ENCODE data around the gene RGPD5.
"Not testable (repeated sequence)": the region's sequence is repeated elsewhere in the genome, so short reads cannot be mapped to it uniquely, and the experiment has no call there.

Gene RGPD5

DNA sequence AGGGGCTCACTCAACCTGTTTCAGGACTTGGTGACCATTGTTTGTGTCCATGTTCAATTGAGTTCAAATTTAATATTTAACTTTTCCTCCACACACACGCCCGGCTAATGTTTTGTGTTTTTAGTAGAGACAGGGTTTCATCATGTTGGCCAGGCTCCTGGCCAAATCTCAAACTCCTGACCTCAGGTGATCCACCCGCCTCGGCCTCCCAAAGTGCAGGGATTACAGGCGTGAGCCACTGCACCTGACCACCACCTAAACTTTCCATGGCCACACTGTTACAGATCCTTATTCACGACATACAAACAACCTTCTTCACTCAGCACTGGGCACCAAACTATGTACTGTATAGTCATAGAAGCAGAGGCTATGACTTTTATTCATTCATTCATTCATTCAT lies 100.0 kb downstream of the RGPD5 start:
- not testable (repeated sequence) for H3K4me3 ChIP-seq (ENCODE audit: low read length in 2 of 2); H3K27me3 ChIP-seq (ENCODE audit: control insufficient read depth in 1 of 2, insufficient read depth in 2 of 2, low read length in 2 of 2); H3K9me3 ChIP-seq (ENCODE audit: control insufficient read depth in 2 of 2, low read length in 2 of 2); H3K4me1 ChIP-seq (ENCODE audit: control insufficient read depth, insufficient read depth, low read length); H3K36me3 ChIP-seq (ENCODE audit: control insufficient read depth in 2 of 2, insufficient read depth in 2 of 2, low read length in 2 of 2); H3K9ac ChIP-seq (ENCODE audit: low read length in 2 of 2); H3K27ac ChIP-seq (ENCODE audit: low read length)

DNA sequence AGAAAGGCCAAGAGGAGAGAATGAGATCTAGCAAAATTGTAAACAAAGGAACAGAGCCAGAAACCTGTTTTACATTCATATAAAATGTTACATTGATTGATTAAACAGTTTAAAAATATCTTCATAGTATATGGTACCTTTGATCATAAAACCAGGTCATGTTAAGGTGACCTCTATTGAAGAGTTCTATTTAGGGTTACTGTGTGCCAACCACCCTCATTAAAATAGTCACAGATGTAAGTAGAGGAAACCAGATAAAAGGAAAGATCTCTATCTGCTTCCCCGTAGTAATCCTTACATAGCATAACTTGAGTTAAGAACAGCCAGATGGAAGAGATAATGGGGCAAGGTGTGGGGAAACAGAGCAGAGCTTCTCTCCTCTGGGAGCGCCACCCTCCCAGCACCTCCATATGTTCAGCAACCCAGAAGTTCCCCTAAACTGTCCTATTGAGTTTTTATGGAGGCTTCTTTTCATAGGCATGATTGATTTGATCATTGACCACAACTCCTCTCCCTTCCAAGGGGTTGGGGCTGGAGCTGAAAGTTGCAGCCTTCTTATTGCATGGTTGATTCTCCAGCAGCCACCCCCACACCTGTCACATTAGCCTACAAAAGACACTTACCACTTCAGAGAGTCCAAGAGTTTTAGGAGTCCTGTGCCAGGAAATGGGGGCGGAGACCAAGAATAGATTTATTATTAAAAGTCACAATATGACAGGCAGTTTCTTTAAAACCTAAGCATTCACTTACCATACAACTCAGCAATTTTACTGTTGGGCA lies 101.2 kb downstream of the RGPD5 start:
- H3K27me3 ChIP-seq (ENCODE audit: control insufficient read depth in 1 of 2, insufficient read depth in 2 of 2, low read length in 2 of 2); H3K9me3 ChIP-seq (ENCODE audit: control insufficient read depth in 2 of 2, low read length in 2 of 2); H3K4me1 ChIP-seq (ENCODE audit: control insufficient read depth, insufficient read depth, low read length); H3K9ac ChIP-seq (ENCODE audit: low read length in 2 of 2); H3K36me3 ChIP-seq (ENCODE audit: control insufficient read depth in 2 of 2, insufficient read depth in 2 of 2, low read length in 2 of 2); H3K4me3 ChIP-seq (ENCODE audit: low read length in 2 of 2); H3K27ac ChIP-seq (ENCODE audit: low read length): not testable (repeated sequence)

DNA sequence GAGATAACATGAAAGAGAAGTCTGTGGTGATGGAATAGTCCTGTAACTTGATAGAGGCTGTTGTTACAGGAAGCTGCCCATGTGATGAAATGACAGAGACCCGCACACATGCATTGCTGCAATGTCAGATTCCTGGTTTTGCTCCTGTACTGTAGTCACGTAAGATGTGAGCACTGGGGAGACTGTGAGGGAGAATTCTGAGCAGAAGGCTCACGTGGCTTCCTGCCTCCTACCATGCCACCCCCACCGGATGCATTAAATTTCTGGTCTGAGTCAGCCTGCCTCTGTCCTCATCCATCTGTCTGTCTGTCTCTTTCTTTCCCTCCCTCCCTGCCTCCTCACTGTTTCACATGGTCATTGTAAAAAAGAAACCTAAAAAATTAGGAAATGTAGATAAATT lies 102.1 kb downstream of the RGPD5 start:
- not testable (repeated sequence) for H3K27me3 ChIP-seq (ENCODE audit: control insufficient read depth in 1 of 2, insufficient read depth in 2 of 2, low read length in 2 of 2); H3K36me3 ChIP-seq (ENCODE audit: control insufficient read depth in 2 of 2, insufficient read depth in 2 of 2, low read length in 2 of 2); H3K4me1 ChIP-seq (ENCODE audit: control insufficient read depth, insufficient read depth, low read length); H3K9ac ChIP-seq (ENCODE audit: low read length in 2 of 2); H3K4me3 ChIP-seq (ENCODE audit: low read length in 2 of 2); H3K9me3 ChIP-seq (ENCODE audit: control insufficient read depth in 2 of 2, low read length in 2 of 2); H3K27ac ChIP-seq (ENCODE audit: low read length)

DNA sequence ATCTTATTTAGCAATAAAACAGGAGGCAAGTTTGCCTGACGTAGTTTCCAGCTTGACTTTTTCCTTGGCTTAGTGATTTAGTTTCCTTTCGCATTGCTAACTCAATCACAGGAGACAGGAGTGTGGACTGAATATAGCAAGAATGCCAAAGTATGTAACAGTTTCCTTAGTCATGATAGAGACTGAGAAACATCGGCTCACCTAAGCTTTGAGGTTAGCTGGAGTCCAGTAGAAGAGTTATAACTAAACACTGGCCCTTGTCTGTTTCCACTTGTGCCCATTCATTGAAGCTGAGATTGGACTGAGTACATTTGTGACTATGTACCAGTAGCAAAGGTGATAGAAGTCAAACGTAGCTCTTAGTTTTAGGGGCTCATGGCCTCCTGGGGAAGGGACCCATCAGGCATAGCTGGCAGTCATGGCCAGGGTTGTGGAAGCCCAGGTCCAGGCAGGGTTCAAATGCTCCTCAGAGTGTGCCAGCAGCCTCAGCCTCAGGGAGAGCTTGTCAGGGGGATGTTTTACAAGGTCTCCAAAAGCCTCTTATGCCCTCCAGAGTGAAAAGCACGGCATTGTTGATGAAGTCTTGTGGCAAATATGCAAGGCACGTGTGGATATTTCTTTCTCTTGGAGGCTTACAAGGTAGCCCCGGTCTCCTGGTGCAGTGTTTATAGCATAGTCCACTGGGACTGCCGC lies 103.8 kb downstream of the RGPD5 start:
- H3K9me3 ChIP-seq (ENCODE audit: control insufficient read depth in 2 of 2, low read length in 2 of 2); H3K4me3 ChIP-seq (ENCODE audit: low read length in 2 of 2); H3K27ac ChIP-seq (ENCODE audit: low read length); H3K36me3 ChIP-seq (ENCODE audit: control insufficient read depth in 2 of 2, insufficient read depth in 2 of 2, low read length in 2 of 2); H3K4me1 ChIP-seq (ENCODE audit: control insufficient read depth, insufficient read depth, low read length); H3K9ac ChIP-seq (ENCODE audit: low read length in 2 of 2); H3K27me3 ChIP-seq (ENCODE audit: control insufficient read depth in 1 of 2, insufficient read depth in 2 of 2, low read length in 2 of 2): not testable (repeated sequence)

DNA sequence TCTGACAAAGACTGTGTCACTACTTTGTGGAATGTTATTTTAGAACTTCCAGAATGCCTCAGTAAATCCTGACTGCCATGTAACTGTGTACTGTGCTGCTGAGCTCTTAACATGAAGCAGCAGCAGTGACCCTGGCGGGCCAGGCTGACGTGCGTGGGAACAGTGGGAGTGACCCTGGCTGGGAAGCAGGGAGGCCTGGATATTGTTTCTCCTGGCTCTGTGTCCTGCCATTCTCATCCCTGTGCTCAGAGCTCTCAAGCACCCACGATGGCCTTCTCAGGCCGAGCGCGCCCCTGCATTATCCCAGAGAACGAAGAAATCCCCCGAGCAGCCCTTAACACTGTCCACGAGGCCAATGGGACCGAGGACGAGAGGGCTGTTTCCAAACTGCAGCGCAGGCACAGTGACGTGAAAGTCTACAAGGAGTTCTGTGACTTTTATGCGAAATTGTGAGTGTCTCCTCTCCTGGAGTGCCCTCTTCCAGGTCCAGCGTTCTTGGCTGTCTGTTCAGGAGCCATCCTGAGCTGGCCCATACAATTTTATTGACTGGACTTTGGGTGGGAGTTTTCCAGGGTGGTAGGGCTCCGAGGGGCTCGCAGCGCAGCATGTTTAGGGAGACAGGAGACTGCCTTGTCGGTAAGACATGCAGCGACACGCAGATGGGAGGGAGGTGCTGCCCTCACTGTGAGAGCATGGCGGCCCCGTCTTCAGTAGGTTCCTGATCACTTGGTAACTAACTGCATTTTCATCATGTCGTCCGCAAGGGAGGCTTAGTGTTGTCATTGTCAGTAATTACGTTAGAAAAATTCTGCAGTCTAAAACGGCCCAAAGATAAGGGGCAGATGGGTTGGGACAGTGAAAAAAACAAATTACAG lies 104.6 kb downstream of the RGPD5 start, which contains the start of gene LIMS3:
Gene LIMS3 (plus strand): TSS at position 227 of the 875 bp plus-strand sequence. CDS start 41 bp downstream, at position 268.
- H3K9ac ChIP-seq (ENCODE audit: low read length in 2 of 2); H3K36me3 ChIP-seq (ENCODE audit: control insufficient read depth in 2 of 2, insufficient read depth in 2 of 2, low read length in 2 of 2); H3K9me3 ChIP-seq (ENCODE audit: control insufficient read depth in 2 of 2, low read length in 2 of 2); H3K27me3 ChIP-seq (ENCODE audit: control insufficient read depth in 1 of 2, insufficient read depth in 2 of 2, low read length in 2 of 2); H3K4me3 ChIP-seq (ENCODE audit: low read length in 2 of 2); H3K4me1 ChIP-seq (ENCODE audit: control insufficient read depth, insufficient read depth, low read length); H3K27ac ChIP-seq (ENCODE audit: low read length): not testable (repeated sequence)

DNA sequence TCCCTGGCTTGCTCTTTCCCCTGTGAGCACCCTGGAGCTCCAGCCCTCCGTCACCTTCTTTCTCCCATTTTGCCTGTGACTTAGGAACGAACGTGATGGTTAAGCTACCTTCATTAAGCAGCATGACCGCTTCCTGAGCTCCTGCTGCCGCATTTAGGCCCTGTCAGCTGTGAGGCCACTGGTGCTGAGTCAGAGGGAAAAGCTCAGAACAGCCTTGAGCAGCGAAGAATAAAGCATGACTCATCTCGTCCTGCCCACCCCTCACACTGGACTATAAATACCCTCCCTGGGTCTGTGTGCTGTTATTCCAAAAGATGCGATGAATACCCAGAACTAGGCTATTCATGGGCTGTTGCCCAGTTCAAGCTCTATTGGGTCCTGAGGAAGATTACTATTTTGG lies 111.7 kb downstream of the RGPD5 start:
- H3K4me1 ChIP-seq (ENCODE audit: control insufficient read depth, insufficient read depth, low read length); H3K36me3 ChIP-seq (ENCODE audit: control insufficient read depth in 2 of 2, insufficient read depth in 2 of 2, low read length in 2 of 2); H3K27me3 ChIP-seq (ENCODE audit: control insufficient read depth in 1 of 2, insufficient read depth in 2 of 2, low read length in 2 of 2); H3K4me3 ChIP-seq (ENCODE audit: low read length in 2 of 2); H3K27ac ChIP-seq (ENCODE audit: low read length); H3K9ac ChIP-seq (ENCODE audit: low read length in 2 of 2); H3K9me3 ChIP-seq (ENCODE audit: control insufficient read depth in 2 of 2, low read length in 2 of 2): not testable (repeated sequence)
